K562 (cell line): Measurements from ENCODE around the gene GSTA3. TPM values are rescaled to one million over a fixed set of nuclear protein-coding genes. Genes with fewer than 3 reads are reported as not detected.
"Not testable (repeated sequence)": the region's sequence is repeated elsewhere in the genome, so short reads cannot be mapped to it uniquely, and the experiment has no call there.

ENCODE experiments used
- ATAC-seq: fragments of 200-7000 bp; cut with Tn5 transposase; 3 replicates; pipeline ENCODE4 v1.9.1; 2020; ENCODE audit warnings: moderate library complexity
- BruUV-seq: library from RNA; stranded (reverse); fragments of 400-500 nt; replicated peaks from 2 replicates; lab custom pipeline; 2021; lab: Mats Ljungman, UMichigan
- CTCF ChIA-PET: fragments of 300-600 bp; formaldehyde crosslinking; extraction: SDS; loops from one replicate; lab custom pipeline; 2021; ENCODE audit warnings: low intra/inter-chr PET ratio; lab: Yijun Ruan, JAX
- POLR2A ChIA-PET: fragments of 300-600, 350-650 bp; sonication (Branson Sonifier 250); formaldehyde crosslinking; extraction: SDS; loops from one replicate; lab custom pipeline; 2021; ENCODE audit warnings: antibody characterized with exemption, inconsistent platforms; lab: Yijun Ruan, JAX
- DNase-seq, 4 experiments: peaks; one replicate each; pipeline versions ENCODE4 v3.0.0 to v3.0.0-alpha.2; 2011 to 2018; ENCODE audit warnings: low spot score in 3 of 4, mixed read lengths in 3 of 4; ENCODE audit errors: extremely low read depth in 1 of 4
- FAIRE-seq: peaks from 2 replicates; lab custom pipeline; 2011; peaks lifted over from hg19 to GRCh38; lab: Jason Lieb, UNC
- H2AFZ ChIP-seq: 2 replicates; pipeline ENCODE4 v1.6.0; 2011; ENCODE audit warnings: low read depth, low read length, control low read depth, inconsistent platforms
- H3K27ac ChIP-seq: fragments of 200-600 bp; 3 replicates; pipeline ENCODE4 v1.8.0; 2011; ENCODE audit warnings: low read depth, mild to moderate bottlenecking, control low read depth, inconsistent platforms, low read length, moderate library complexity, mixed read lengths; ENCODE audit errors: extremely low read depth
- H3K27me3 ChIP-seq, 2 experiments: fragments of 300-600 bp in 1 of 2; 2 replicates in 1 of 2; 3 replicates in 1 of 2; pipeline versions ENCODE4 v1.6.0 to v1.8.0; 2011; ENCODE audit warnings: inconsistent platforms in 2 of 2, low read length in 2 of 2, mild to moderate bottlenecking in 1 of 2, mixed read lengths in 1 of 2, moderate library complexity in 1 of 2; ENCODE audit not compliant: control insufficient read depth in 2 of 2, insufficient read depth in 2 of 2
- H3K36me3 ChIP-seq: fragments of 300-600 bp; 3 replicates; pipeline ENCODE4 v1.8.0; 2011; ENCODE audit warnings: mild to moderate bottlenecking, low read length, inconsistent platforms; ENCODE audit not compliant: control insufficient read depth, insufficient read depth
- H3K4me1 ChIP-seq, 2 experiments: fragments of 200-600 bp in 1 of 2; replicated peaks in 1 of 2; 2 replicates in 1 of 2; 3 replicates in 1 of 2; pipeline versions ENCODE4 v1.5.1 to v1.8.0; 2011; ENCODE audit warnings: inconsistent platforms in 2 of 2, low read length in 2 of 2, mild to moderate bottlenecking in 1 of 2, mixed read lengths in 1 of 2, moderate library complexity in 1 of 2; ENCODE audit not compliant: control insufficient read depth in 2 of 2, insufficient read depth in 2 of 2
- H3K4me2 ChIP-seq: 2 replicates; pipeline ENCODE4 v1.6.1; 2011; ENCODE audit warnings: low read length, control low read depth, inconsistent platforms, mixed read lengths; ENCODE audit not compliant: insufficient read depth
- H3K4me3 ChIP-seq: fragments of 200-600 bp; sonication (generic), shearing (Covaris generic); 2 replicates; pipeline ENCODE4 v1.5.1; 2016; ENCODE audit warnings: control low read depth, inconsistent platforms
- H3K79me2 ChIP-seq: fragments of 200-600 bp; 3 replicates; pipeline ENCODE4 v1.8.0; 2011; ENCODE audit warnings: low read length, inconsistent platforms; ENCODE audit not compliant: control insufficient read depth, insufficient read depth
- H3K9ac ChIP-seq, 2 experiments: 2 replicates each; pipeline versions ENCODE4 v1.6.0 to v1.6.1; 2011; ENCODE audit warnings: low read depth in 2 of 2, low read length in 2 of 2, control low read depth in 1 of 2, inconsistent platforms in 1 of 2, mild to moderate bottlenecking in 1 of 2, mixed read lengths in 1 of 2; ENCODE audit not compliant: insufficient read depth in 1 of 2
- H3K9me1 ChIP-seq: one replicate; pipeline ENCODE4 v1.6.0; 2011; ENCODE audit warnings: inconsistent platforms, mild to moderate bottlenecking, low read length, moderate library complexity; ENCODE audit not compliant: control insufficient read depth, insufficient read depth
- H3K9me3 ChIP-seq: replicated peaks from 2 replicates; pipeline ENCODE4 v1.5.1; 2011; ENCODE audit warnings: low read depth, low read length, inconsistent platforms; ENCODE audit not compliant: control insufficient read depth, insufficient read depth
- H4K20me1 ChIP-seq: replicated peaks from 2 replicates; pipeline ENCODE4 v1.6.1; 2011; ENCODE audit warnings: low read length, inconsistent platforms, mixed read lengths; ENCODE audit not compliant: control insufficient read depth, insufficient read depth
- CBX8 ChIP-seq: fragments of 200-600 bp; sonication (generic); IDR thresholded peaks from 2 replicates; pipeline ENCODE4 v1.6.1; 2012; ENCODE audit warnings: borderline replicate concordance, mixed run types, low read depth, mild to moderate bottlenecking, moderate library complexity, mixed read lengths, low read length, control low read depth, inconsistent platforms; ENCODE audit not compliant: poor library complexity, severe bottlenecking; ENCODE audit errors: extremely low read depth
- E2F3 ChIP-seq: fragments of 250-450 bp; sonication (Bioruptor Pico); IDR thresholded peaks from 2 replicates; pipeline ENCODE4 v1.4.0; 2020; ENCODE audit warnings: mild to moderate bottlenecking
- IRF2 ChIP-seq: sonication (generic); formaldehyde crosslinking; IDR thresholded peaks from 2 replicates; pipeline ENCODE4 v1.8.1; 2022; ENCODE audit warnings: mild to moderate bottlenecking, missing genetic modification reagents
- JUNB ChIP-seq: fragments of 450-650 bp; formaldehyde crosslinking; conservative IDR thresholded peaks from 2 replicates; pipeline ENCODE4 v1.4.0; 2020; ENCODE audit warnings: mild to moderate bottlenecking
- MEF2D ChIP-seq: conservative IDR thresholded peaks from 2 replicates; pipeline ENCODE4 v1.6.1; 2016; ENCODE audit warnings: low read depth, missing genetic modification characterization, missing compliant biosample characterization
- RFX1 ChIP-seq: fragments of 450-650 bp; IDR thresholded peaks from 2 replicates; pipeline ENCODE4 v1.6.1; 2016; ENCODE audit warnings: mild to moderate bottlenecking, moderate library complexity
- SMARCE1 ChIP-seq: fragments of 450-650 bp; IDR thresholded peaks from 2 replicates; pipeline ENCODE4 v1.7.1; 2016; ENCODE audit warnings: mild to moderate bottlenecking
- ZNF12 ChIP-seq: sonication (generic); formaldehyde crosslinking; IDR thresholded peaks from 2 replicates; pipeline ENCODE4 v1.4.0; 2020; ENCODE audit warnings: mild to moderate bottlenecking, missing genetic modification reagents
- WGBS: fragments of 100-300 bp; shearing (Covaris generic); methylation state at CpG from one replicate; pipeline ENCODE4 v1.1.6; 2016; ENCODE audit warnings: low coverage, mixed read lengths; ENCODE audit not compliant: insufficient coverage; ENCODE audit errors: missing lambda C conversion rate; 5-methylcytosine and 5-hydroxymethylcytosine counted together
- in situ Hi-C: fragments of 300-500 bp; cut with MboI; formaldehyde crosslinking; loops from 4 replicates; pipeline ENCODE4 v1.15.0; 2018; ENCODE audit warnings: inconsistent platforms, mixed read lengths
- intact Hi-C: fragments of 100-400 bp; cut with micrococcal nuclease; formaldehyde crosslinking; loops from 2 replicates; pipeline ENCODE4 v1.14.2; 2022
- polyA plus RNA-seq, 8 experiments: library from polyadenylated mRNA; depleted of rRNA in 4 of 8; stranded (reverse) in 5 of 8; unstranded in 3 of 8; fragments of >200 nt; fragmentation: Nextera tagmentation in 2 of 8; fragmentation: Illumina TruSeq in 1 of 8; extraction: Ambion mirVana in 2 of 8; extraction: Trizol in 1 of 8; gene quantifications; 2 replicates each; pipeline versions ENCODE4 v1.2.1 to v1.2.3, GENCODE V29; 2011 to 2014; ENCODE audit warnings: inconsistent platforms in 1 of 8, missing spikeins in 1 of 8
- total RNA-seq, 7 experiments: library from RNA; depleted of rRNA in 6 of 7; stranded (reverse); fragments of >200 nt in 6 of 7; fragmentation: Illumina TruSeq in 2 of 7; extraction: Trizol in 2 of 7; gene quantifications; 2 replicates each; pipeline versions ENCODE4 v1.2.1 to v1.2.3, GENCODE V29; 2011 to 2021; ENCODE audit warnings: low replicate concordance in 1 of 7
- TF ChIP-seq, protein P1 (sequence below): fragments of 250-450 bp; sonication (Bioruptor Pico); IDR thresholded peaks from 2 replicates; pipeline ENCODE4 v1.8.0; 2022; ENCODE audit warnings: moderate library complexity, mild to moderate bottlenecking, inconsistent platforms
- TF ChIP-seq, protein P2 (sequence below): sonication (generic); formaldehyde crosslinking; IDR thresholded peaks from 2 replicates; pipeline ENCODE4 v1.8.0; 2022; ENCODE audit warnings: mild to moderate bottlenecking, missing genetic modification reagents

Gene GSTA3
- total and polyA plus RNA-seq, 9 of the 15 experiments (the other 6 are each of a cell fraction or from before 2014, with no cell fraction given): not detected

- H3K79me2 ChIP-seq, intact Hi-C loops, FAIRE-seq, H3K27ac ChIP-seq, H3K4me1 ChIP-seq, DNase-seq, POLR2A ChIA-PET, H3K4me3 ChIP-seq, H3K9ac ChIP-seq, H3K4me2 ChIP-seq, H2AFZ ChIP-seq, H3K27me3 ChIP-seq, H3K9me1 ChIP-seq, H3K36me3 ChIP-seq, H3K9me3 ChIP-seq, CTCF ChIA-PET, in situ Hi-C loops, ATAC-seq, H4K20me1 ChIP-seq, BruUV-seq: not testable (repeated sequence)
- 3% methylated on average over 3 of the region's 3 CpGs for WGBS
Observed at GRCh38 chr6:52895790-52896189, 13.7 kb downstream of the GSTA3 start.

DNA sequence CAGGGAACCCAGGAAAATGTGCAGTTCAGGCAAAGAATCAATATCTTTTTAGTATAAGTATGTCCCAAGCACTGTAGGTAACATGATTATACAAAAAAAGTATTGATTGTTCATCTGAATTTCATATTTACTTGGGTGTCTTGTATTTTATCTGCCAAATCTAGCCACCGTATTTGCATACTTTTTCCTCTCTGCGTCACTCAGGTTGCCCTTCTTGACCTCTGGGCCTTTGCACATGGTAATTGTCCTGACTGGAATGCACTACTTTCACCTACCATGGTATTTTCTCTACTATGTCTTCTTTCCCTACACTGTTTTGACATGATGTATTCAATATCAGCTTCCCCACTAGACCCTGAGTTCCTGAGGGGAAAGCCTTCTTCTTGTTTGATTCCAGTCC lies 15.2 kb downstream of the GSTA3 start:
- H2AFZ ChIP-seq: no peak overlapping the region
- DNase-seq (no peak), ATAC-seq (no peak), FAIRE-seq (no peak)
- no peaks in the 10 kb centered on the region for H3K36me3 ChIP-seq
- no peaks in the 10 kb centered on the region; a peak in 1 of 5 replicates for H3K4me1 ChIP-seq
- no peaks in the 10 kb centered on the region for H4K20me1 ChIP-seq
- 4% methylated on average over 2 of the region's 2 CpGs for WGBS
- peaks cover 0 to 7% of the 10 kb centered on the region in 2 experiments; a peak in 2 of 5 replicates for H3K27me3 ChIP-seq
- in situ Hi-C loops: no loop called here
- no peak overlapping the region for H3K4me3 ChIP-seq
- H3K9ac ChIP-seq: no peak overlapping the region
- H3K79me2 ChIP-seq: no peaks in the 10 kb centered on the region
- POLR2A ChIA-PET: no interaction called here
- intact Hi-C loops: no loop called here
- no peak for TF ChIP-seq SMARCE1
- no peak for TF ChIP-seq IRF2 (CRISPR knock-in tag)
- no peak for TF ChIP-seq MEF2D
- no peak for TF ChIP-seq ZNF12
- no peak for TF ChIP-seq CBX8
- no peak for TF ChIP-seq E2F3 (CRISPR knock-in tag)
- TF ChIP-seq, protein P1, sequence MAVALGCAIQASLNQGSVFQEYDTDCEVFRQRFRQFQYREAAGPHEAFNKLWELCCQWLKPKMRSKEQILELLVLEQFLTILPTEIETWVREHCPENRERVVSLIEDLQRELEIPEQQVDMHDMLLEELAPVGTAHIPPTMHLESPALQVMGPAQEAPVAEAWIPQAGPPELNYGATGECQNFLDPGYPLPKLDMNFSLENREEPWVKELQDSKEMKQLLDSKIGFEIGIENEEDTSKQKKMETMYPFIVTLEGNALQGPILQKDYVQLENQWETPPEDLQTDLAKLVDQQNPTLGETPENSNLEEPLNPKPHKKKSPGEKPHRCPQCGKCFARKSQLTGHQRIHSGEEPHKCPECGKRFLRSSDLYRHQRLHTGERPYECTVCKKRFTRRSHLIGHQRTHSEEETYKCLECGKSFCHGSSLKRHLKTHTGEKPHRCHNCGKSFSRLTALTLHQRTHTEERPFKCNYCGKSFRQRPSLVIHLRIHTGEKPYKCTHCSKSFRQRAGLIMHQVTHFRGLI: no peak
- TF ChIP-seq RFX1: no peak
- TF ChIP-seq JUNB: no peak
- TF ChIP-seq, protein P2, sequence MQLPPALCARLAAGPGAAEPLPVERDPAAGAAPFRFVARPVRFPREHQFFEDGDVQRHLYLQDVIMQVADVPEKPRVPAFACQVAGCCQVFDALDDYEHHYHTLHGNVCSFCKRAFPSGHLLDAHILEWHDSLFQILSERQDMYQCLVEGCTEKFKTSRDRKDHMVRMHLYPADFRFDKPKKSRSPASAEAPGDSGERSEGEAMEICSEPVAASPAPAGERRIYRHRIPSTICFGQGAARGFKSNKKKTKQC: no peak
- H3K9me3 ChIP-seq: no peaks in the 10 kb centered on the region
- H3K4me2 ChIP-seq: no peak overlapping the region
- no peaks in the 10 kb centered on the region for H3K9me1 ChIP-seq
- CTCF ChIA-PET: no interaction called here
- no TSS peak for BruUV-seq
- H3K27ac ChIP-seq: no peak overlapping the region
